Fibroblast of skin of back (primary cell): ENCODE measurements around the gene MAB21L4.
A peak's percentile ranks its signal among the peaks of the same experiment; 100 is the strongest.

Source experiments
- DNase-seq: peaks from one replicate; pipeline ENCODE4 v3.0.0-alpha.2; 2013

The MAB21L4 gene

GRCh38 chr2:240876475-240877251, 19.3 kb downstream of the MAB21L4 start:
- DNase-seq, result no peak

- DNase-seq, result no peak
These were observed 19.9 kb downstream of the MAB21L4 start for GRCh38 chr2:240876035-240876474.

GRCh38 chr2:240875228-240876034, 20.5 kb downstream of the MAB21L4 start:
- DNase-seq, result no peak

- no peak for DNase-seq
These were observed 21.2 kb downstream of the MAB21L4 start for GRCh38 chr2:240874715-240875227.

DNA sequence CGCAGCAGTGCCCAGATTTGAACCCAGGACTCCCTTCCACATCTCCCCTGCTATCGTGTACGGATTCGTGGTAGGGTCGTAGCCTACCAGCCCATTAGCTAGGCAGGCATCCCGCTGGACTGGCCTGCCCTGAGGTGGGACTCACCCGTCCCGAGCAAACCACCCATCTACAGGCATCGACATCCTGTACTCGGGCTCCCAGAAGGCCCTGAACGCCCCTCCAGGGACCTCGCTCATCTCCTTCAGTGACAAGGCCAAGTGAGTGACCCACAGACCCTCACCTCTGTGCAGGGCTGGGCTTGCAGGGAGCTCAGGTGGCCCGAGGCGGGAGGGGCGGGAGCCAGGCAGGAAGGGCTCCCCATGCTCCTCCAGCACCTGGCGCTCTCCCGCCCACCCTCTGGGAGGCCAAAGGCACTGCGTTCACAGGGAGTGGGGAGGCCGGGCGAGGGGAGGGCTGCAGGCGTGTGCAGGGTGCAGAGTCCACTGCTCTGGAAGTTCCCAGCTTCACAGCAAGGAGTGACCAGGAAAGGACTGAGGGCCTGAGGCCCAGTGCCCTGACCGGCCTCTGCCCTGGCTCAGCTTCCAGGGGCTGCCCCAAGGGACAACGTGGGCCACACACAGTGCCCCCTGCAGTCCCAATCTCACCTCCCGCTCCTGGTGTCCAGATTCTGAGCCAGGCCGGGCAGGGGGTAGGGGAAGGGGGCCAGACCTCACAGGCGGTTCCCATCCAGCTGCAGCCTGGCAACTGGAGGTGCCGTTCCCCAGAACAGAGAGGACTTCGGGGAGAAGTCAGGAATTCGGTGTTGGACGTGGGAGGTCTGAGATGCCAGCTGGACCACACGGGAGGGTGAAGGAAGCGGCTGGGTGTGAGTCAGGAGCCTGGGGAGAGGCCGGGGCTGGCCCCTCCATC, 21.9 kb downstream of the MAB21L4 start:
- peak; percentile 29 for DNase-seq

DNA sequence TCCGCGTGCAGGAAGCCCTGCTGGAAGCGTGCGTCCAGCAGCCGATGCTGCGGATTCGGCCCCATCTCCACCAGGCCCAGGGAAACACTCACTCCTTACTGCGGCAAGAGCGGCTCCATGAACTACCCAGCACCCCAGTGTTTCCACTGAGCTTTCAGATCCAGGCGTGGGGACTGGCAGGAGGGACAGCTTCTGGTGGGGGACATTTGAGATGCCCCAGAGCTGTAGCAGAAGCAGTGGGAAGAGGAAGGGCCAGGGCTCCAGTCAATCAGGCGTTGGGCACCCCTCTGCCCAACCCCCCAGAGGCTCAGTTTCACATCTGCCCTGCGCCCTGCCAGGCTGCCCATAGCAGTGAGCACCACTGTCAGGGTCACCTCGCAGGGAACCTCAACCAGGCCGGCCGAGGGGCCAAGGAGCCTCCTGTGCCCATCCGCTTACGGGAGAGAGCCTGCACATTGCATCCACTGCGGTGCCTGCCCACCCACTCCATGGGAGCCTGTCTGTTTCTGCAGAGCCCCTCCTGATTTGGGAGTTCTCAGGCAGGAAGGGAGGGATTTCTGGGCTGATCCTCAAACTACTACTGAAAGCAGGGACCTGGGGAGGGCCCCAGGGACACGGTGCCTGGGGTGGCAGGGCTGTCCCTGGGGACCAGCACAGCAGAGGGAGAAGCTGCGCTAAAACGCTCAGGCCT, 22.7 kb downstream of the MAB21L4 start:
- no peak for DNase-seq

GRCh38 chr2:240872317-240873097, 23.4 kb downstream of the MAB21L4 start:
- no peak for DNase-seq

DNA sequence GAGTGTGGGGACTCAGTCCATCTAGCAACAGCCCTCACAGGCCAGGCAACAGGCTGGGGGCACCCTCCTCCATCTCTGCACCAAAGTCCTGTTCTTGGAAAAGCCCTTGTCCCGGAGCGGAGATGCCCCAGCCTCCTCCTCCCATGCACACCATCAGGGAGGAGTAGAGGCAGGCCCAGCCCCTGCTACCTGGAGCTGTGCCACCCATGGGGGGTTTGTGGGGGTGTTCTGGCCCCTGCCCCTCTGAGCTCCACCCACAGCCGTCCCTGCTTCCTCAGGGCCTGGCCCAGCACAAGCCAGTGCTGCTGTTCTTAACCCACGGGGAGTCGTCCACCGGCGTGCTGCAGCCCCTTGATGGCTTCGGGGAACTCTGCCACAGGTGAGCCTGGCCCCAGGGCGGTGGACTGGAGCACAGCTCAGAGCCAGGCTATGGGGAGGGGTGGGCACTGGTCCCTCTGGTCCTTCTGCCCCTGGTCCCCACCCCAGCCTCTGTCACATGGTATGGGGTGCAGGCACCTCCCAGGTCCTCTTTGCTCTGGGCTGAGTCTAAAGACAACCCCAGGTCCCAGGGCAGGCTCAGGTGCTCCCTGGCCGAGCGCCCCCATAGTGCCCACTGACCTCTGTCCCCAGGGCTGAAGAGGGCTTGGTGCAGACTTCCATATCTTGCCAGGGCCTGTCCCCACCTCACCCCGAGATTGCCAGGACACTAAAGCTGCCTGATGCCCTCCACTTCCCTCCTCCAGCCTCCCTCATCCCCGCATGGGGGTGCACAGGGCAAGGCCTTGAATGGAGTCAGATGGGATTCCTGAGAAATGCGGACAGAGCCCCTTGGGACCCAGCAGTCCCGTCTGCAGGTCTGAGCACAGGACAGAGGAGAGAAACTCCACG, 24.6 kb downstream of the MAB21L4 start:
- no peak for DNase-seq

- DNase-seq, result no peak
These were observed 25.7 kb downstream of the MAB21L4 start for GRCh38 chr2:240869956-240870875.

DNA sequence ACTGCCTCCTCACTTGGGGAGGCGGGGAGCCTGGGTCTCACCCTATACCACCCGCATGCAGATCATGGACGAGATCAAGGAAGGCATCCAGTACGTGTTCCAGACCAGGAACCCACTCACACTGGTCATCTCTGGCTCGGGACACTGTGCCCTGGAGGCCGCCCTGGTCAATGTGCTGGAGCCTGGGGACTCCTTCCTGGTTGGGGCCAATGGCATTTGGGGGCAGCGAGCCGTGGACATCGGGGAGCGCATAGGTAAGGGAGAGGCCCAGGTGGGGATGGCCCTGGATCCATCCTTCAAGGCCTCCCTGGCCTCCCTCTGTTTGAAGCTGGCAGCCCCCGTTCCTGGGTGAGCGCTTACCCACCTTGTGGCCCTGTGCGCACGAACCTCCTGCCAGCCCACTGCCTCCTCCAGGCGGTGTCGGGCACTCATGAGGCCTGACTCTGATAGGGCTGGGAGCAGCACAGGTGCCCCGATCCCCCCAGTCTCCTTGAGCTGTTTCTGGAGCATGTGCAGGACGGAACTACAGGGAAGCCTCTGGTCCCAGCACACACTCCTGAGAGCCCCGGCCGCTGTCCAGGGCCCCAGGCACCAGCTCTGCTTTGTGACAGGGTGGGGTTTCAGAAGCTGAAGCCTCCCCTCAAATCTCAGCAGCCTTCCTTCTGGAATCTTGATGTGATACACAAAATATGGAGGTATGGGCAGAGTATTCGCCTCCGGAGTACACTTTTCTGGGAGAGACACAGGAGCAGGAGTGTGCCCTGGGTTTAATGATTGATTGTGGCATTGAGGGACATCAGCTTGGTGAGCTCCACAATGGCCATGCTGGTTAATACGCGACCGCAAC, 26.6 kb downstream of the MAB21L4 start:
- no peak for DNase-seq

DNA sequence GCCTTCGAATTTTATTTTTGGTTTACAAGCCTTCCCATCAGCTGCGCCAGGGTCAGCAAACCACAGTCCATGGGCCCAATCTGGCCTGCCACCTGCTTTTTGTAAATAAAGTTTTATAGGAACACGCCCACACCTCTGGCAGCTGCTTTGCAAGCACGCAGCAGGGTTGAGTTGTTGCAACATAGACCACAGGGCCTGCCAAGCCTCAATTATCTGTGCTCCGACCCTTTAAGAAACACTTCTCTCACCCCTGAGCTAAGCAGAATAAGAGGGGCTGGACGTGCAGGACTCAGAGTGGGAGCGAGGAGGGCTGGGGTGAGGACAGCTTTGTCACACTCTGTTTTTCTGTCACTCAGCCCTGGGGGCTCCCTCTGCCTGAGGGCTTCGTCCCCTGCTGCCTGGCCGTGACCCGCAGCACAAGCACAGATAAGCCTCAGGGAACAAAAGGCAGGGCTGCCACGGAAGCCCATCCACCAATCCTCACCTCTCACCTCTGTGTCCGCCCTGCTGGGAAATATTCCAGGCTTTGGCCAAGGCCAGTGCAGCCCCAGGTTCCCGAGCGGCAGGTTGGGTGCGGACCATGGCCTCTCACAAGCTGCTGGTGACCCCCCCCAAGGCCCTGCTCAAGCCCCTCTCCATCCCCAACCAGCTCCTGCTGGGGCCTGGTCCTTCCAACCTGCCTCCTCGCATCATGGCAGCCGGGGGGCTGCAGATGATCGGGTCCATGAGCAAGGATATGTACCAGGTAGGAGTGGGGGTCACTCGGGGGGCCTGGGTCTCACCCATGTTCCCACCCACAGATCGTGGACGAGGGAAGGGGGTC, 27.5 kb downstream of the MAB21L4 start, which contains the start of gene AGXT:
Gene AGXT (plus strand): TSS at position 539 of the 823 bp plus-strand sequence. CDS start 42 bp downstream, at position 581.
- DNase-seq, result no peak

- no peak for DNase-seq
These were observed 30.6 kb downstream of the MAB21L4 start for GRCh38 chr2:240865391-240865790.

GRCh38 chr2:240864475-240864874, 31.5 kb downstream of the MAB21L4 start:
- no peak for DNase-seq

GRCh38 chr2:240861547-240861946, 34.4 kb downstream of the MAB21L4 start:
- no peak for DNase-seq

- no peak for DNase-seq
These were observed 37.1 kb downstream of the MAB21L4 start for GRCh38 chr2:240858871-240859270.

GRCh38 chr2:240858321-240858720, 37.6 kb downstream of the MAB21L4 start:
- DNase-seq, result no peak
